HEK293 (cell line): ENCODE results near the gene CDKN3.
"Not testable (repeated sequence)": the region's sequence is repeated elsewhere in the genome, so short reads cannot be mapped to it uniquely, and the experiment has no call there.

ENCODE experiments used
- CTCF ChIP-seq: fragments of 450-650 bp; formaldehyde crosslinking; IDR thresholded peaks from 2 replicates; pipeline ENCODE4 v1.5.1; 2016; ENCODE audit warnings: missing biosample characterization, missing genetic modification characterization
- KLF1 ChIP-seq: fragments of 450-650 bp; formaldehyde crosslinking; IDR thresholded peaks from 2 replicates; pipeline ENCODE4 v1.5.1; 2016; ENCODE audit warnings: missing biosample characterization, missing genetic modification characterization
- ZBTB26 ChIP-seq: fragments of 450-650 bp; formaldehyde crosslinking; optimal IDR thresholded peaks from 2 replicates; pipeline ENCODE3; 2016; ENCODE audit warnings: missing biosample characterization, mild to moderate bottlenecking, missing genetic modification characterization
- ZNF837 ChIP-seq: fragments of 450-650 bp; formaldehyde crosslinking; IDR thresholded peaks from 2 replicates; pipeline ENCODE4 v1.5.1; 2016; ENCODE audit warnings: missing biosample characterization, missing genetic modification characterization
- ZSCAN30 ChIP-seq: fragments of 450-650 bp; IDR thresholded peaks from 2 replicates; pipeline ENCODE4 v1.5.1; 2018; ENCODE audit warnings: missing biosample characterization, mild to moderate bottlenecking, missing genetic modification characterization, moderate library complexity

- TF ChIP-seq ZNF837 (tag by site-specific recombination); ZSCAN30 (tag by site-specific recombination); ZBTB26; KLF1 (tag by site-specific recombination); CTCF (tag by site-specific recombination): not testable (repeated sequence)
Observed at GRCh38 chr14:54437954-54438353, 41.1 kb downstream of the CDKN3 start.
